ENCODE measurements around the gene TFF3.

The TFF3 gene

GRCh38 chr21:42350927-42351426 lies 35.8 kb upstream of the TFF3 start, which contains the start of gene TFF2:
Gene TFF2, minus strand, starts transcription at chr21:42350994. Its CDS starts 37 bp downstream, at chr21:42350957.
- TF ChIP-seq CTCF (conservative IDR thresholded peaks at IDR 0.05; ENCODE audit: low read length) = no peak
- Histone ChIP-seq H3K27me3 (ENCODE audit: insufficient read depth, low read length, poor library complexity, severe bottlenecking) (no peaks in the 10 kb centered on the region), H2AFZ (ENCODE audit: low read length) (no peak within 1 kb of the TSS), H3K79me2 (ENCODE audit: insufficient read depth, low read length) (no peaks in the 10 kb centered on the region), H3F3A (ENCODE audit: low read depth) (no peaks in the 10 kb centered on the region), H3K4me1 (ENCODE audit: insufficient read depth, low read length, poor library complexity, severe bottlenecking) (peaks cover 4% of the 10 kb centered on the region), H3K9ac (ENCODE audit: low read depth, low read length, poor library complexity, severe bottlenecking) (no peak within 1 kb of the TSS), H3K9me2 (replicated peaks; ENCODE audit: low read depth, low read length) (no peaks in the 10 kb centered on the region), H3K4me3 (ENCODE audit: low read length, poor library complexity, severe bottlenecking) (no peak within 1 kb of the TSS), H3K36me3 (ENCODE audit: insufficient read depth, low read length) (no peaks in the 10 kb centered on the region), H3K4me2 (ENCODE audit: low read depth, low read length, poor library complexity, severe bottlenecking) (no peak within 1 kb of the TSS), H4K20me1 (ENCODE audit: insufficient read depth, low read length, poor library complexity, severe bottlenecking) (no peaks in the 10 kb centered on the region), H3K9me3 (ENCODE audit: insufficient read depth, low read depth, low read length) (0 out of 2 replicates have a peak, but pooled peaks cover 3% of the 10 kb centered on the region)

DNA sequence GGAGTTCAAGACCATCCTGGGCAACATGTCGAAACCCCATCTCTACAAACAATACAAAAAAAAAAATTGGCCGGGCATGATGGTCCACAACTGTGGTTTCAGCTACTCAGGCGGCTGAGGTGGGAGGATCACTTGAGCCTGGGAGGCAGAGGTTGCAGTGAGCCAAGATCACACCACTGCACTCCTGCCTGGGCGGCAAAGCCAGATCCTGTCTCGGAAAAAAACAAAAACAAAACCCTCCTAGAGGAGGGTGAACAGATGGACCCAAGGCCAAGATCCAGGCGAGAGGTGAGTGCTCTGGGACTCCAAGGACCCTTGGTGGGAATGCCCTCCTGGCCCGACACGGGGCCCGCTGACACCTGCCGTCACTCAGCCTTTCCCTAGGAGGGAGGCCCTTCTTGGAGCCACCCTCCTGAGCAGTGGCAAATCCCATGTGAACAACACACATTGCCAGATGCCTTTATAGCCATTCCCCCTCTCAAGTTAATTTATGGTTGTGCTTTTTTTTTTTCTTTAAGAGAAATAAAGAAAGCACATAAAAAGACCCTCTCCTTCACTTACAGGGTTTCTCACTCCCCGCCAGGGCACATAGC lies 35.2 kb upstream of the TFF3 start:
- Histone ChIP-seq H3F3A (ENCODE audit: low read depth) (no peaks in the 10 kb centered on the region), H2AFZ (ENCODE audit: low read length) (no peak overlapping the region), H3K9me3 (ENCODE audit: insufficient read depth, low read depth, low read length) (0 out of 2 replicates have a peak, but pooled peaks cover 3% of the 10 kb centered on the region), H3K9me2 (replicated peaks; ENCODE audit: low read depth, low read length) (no peaks in the 10 kb centered on the region), H3K4me2 (ENCODE audit: low read depth, low read length, poor library complexity, severe bottlenecking) (no peak overlapping the region), H3K4me1 (ENCODE audit: insufficient read depth, low read length, poor library complexity, severe bottlenecking) (peaks cover 4% of the 10 kb centered on the region), H3K36me3 (ENCODE audit: insufficient read depth, low read length) (no peaks in the 10 kb centered on the region), H4K20me1 (ENCODE audit: insufficient read depth, low read length, poor library complexity, severe bottlenecking) (no peaks in the 10 kb centered on the region), H3K9ac (ENCODE audit: low read depth, low read length, poor library complexity, severe bottlenecking) (no peak overlapping the region), H3K4me3 (ENCODE audit: low read length, poor library complexity, severe bottlenecking) (no peak overlapping the region), H3K27me3 (ENCODE audit: insufficient read depth, low read length, poor library complexity, severe bottlenecking) (no peaks in the 10 kb centered on the region), H3K79me2 (ENCODE audit: insufficient read depth, low read length) (no peaks in the 10 kb centered on the region)
- no peak for TF ChIP-seq CTCF (conservative IDR thresholded peaks at IDR 0.05; ENCODE audit: low read length)
- no peak for TF ChIP-seq EZH2phosphoT487 (IDR thresholded peaks at IDR 0.05; ENCODE audit: borderline replicate concordance)

DNA sequence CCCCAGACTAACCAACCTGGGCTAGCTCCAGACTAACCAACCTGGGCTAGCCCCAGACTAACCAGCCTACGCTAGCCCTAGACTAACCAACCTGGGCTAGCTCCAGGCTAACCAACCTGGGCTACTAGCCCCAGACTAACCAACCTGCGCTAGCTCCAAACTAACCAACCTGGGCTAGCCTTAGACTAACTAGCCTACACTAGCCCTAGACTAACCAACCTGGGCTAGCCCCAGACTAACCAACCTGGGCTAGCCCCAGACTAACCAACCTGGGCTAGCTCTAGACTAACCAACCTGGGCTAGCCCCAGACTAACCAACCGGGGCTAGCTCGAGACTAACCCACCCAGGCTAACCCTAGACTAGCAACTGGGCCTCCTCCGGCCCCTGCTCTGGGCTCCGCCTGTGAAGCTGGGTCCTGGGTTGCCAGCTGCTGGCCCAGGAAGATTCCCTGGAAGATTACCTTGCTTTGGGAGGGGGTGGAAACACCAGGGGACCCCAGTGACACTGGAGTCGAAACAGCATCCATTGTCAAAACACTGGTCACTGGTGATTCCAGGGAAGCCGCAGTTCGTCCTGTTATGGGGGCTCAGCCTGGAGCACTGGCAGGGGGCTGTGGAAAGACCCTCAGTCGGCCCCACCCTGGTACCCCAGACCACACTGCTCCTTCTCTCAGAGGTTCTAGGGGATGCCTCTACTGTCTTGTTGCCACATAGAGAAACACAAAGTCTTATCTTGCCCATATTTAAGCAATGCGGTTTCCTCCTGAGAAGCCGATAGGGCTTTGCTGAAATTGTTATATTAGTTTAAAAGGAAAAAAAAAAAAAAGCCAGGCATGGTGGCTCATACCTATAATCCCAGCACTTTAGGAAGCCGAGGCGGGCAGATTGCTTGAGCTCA lies 34.5 kb upstream of the TFF3 start:
- Histone ChIP-seq H3K4me3 (ENCODE audit: low read length, poor library complexity, severe bottlenecking) (no peak overlapping the region), H4K20me1 (ENCODE audit: insufficient read depth, low read length, poor library complexity, severe bottlenecking) (no peaks in the 10 kb centered on the region), H3K4me1 (ENCODE audit: insufficient read depth, low read length, poor library complexity, severe bottlenecking) (peaks cover 4% of the 10 kb centered on the region)

More for the DNA sequence above, 34.5 kb upstream of the TFF3 start:
- Histone ChIP-seq H3K4me2 (ENCODE audit: low read depth, low read length, poor library complexity, severe bottlenecking) (no peak overlapping the region), H3K9me2 (replicated peaks; ENCODE audit: low read depth, low read length) (no peaks in the 10 kb centered on the region), H2AFZ (ENCODE audit: low read length) (no peak overlapping the region), H3K79me2 (ENCODE audit: insufficient read depth, low read length) (no peaks in the 10 kb centered on the region), H3K27me3 (ENCODE audit: insufficient read depth, low read length, poor library complexity, severe bottlenecking) (no peaks in the 10 kb centered on the region), H3K36me3 (ENCODE audit: insufficient read depth, low read length) (no peaks in the 10 kb centered on the region), H3F3A (ENCODE audit: low read depth) (no peaks in the 10 kb centered on the region), H3K9ac (ENCODE audit: low read depth, low read length, poor library complexity, severe bottlenecking) (no peak overlapping the region), H3K9me3 (ENCODE audit: insufficient read depth, low read depth, low read length) (no peaks in the 10 kb centered on the region)
- no peak for TF ChIP-seq CTCF (conservative IDR thresholded peaks at IDR 0.05; ENCODE audit: low read length)
- TF ChIP-seq EZH2phosphoT487 (IDR thresholded peaks at IDR 0.05; ENCODE audit: borderline replicate concordance) = no peak
